Measurements from ENCODE around the gene TMEM214.
A peak's percentile ranks its signal among the peaks of the same experiment; 100 is the strongest.

Gene TMEM214

DNA sequence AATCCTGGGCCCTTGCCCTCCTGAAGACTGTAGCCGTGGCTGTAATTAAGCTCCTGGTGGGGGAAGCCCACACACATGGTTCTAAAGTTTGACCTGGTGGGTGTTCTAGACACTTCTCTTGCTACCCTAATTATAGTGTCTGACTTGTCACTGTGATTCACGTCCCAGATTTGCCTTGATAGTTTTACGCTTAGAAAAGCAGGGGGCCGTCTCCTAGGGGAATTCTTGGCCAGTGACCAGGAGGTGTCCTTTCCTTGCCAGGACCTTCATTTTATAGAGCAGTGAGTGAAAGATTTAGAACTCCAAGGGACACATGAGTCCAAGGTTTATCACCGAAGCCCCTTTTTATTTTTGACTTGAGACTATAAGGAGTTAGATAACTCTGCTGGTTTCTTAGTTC lies 9.0 kb downstream of the TMEM214 start:
- DNase-seq: no peak

GRCh38 chr2:27042159-27042661 lies 9.4 kb downstream of the TMEM214 start:
- DNase-seq: no peak

DNA sequence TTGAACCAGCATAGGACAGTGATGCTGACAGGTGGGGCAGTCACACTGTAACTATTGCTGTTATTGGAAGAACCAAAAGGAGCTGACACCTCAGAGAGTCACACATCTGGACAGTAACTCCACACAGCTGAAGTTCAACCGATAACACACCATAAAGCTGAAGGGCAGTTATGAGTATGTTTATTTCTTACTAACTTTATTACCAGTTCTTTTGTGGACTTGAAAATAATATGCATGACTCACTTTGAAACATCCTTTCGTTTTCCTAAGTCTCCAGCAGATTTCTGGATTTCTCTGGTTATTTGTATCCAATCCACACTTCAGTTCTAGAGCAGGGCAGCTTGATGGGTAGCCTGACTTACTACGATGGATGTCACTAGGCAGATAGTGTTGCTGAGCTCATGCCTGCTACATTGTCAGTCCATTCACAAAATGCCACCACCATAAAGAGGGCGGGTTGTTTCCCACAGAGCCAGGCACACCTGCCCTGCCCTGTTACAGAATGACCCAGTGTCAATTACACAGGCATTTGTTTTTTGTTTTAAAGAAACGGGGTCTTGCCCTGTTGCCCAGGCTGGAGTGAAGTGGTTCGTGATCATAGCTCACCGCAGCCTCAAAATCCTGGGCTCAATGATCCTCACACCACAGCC lies 10.3 kb downstream of the TMEM214 start:
- no peak for DNase-seq

GRCh38 chr2:27049422-27050280 lies 16.9 kb downstream of the TMEM214 start:
- DNase-seq: no peak

DNA sequence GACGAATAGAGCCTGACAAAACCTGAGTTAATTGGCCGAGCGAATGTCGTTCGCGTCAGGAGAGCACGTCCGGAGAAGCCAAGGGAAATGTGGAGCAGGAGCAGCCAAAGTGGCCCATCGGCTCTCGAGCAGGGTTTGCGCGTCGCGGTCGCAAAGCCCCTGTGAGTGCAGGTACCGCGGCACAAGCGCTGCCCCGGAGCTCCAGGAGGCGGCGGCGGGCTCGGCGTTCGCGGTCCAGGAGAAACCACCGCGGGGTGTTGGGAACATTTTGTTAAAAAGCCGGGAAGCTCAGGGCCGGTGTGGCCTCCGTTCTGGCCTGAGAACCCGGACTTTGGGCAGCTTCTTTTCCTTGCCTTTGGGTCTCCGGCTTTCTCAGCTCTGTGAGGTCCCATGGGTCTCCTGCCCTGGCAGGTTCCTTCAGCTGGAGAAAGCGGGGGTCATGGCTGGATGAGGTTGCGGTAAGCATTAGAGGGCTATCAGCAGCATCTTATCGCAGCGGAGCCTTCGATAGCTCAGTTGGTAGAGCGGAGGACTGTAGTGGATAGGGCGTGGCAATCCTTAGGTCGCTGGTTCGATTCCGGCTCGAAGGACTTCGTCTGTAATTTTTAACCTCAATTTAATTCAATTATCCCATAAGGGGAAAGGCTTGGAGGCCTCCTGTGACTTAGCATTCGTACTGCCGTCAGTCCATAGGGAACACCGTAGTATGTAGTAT lies 17.7 kb downstream of the TMEM214 start:
- DNase-seq: peak; percentile 96

DNA sequence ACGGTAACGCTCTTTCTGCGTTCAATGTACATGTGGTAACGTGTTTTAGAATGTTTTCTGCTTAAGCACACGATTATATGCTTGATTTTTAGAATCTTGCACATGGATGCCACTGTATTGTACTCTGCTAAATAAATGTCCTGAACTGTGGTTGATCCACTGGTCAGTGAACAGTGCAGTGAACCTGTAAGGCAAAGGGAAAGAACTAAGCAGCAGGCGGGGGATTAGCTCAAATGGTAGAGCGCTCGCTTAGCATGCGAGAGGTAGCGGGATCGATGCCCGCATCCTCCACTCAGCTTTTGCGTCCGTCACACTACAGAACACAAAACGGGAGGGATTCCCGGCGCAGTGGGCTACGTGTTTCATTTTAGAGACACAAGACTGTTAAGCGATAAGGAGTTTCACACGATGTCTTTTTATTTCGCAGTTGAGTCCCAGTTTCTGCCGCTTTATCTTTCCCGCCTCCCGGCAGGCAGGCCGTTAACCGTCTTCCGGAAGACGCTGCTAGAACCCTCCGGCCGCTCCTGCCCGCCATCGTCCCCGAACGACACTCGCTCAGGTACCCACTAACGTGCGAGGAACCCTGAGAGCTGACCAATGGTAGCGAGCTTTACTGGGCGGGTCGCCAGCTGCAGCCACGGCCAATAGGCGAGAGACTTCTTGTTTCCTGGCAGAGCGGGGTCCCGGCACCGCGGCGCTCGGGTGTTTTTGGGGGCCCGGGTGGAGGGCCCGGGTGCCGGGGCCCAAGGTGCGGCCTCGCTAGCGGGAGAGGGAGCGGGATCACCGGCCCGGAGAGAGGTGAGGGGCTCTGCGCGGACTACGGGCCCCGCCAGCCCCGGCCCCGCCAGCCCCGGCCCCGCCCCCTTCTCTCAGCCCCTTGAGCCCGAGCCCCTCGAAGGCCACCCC lies 18.5 kb downstream of the TMEM214 start, which contains the start of gene AGBL5:
Gene AGBL5 (plus strand): TSS at position 673 of the 906 bp plus-strand sequence. CDS start 1,291 bp downstream, outside the sequence.
- peak; percentile 94 for DNase-seq

DNA sequence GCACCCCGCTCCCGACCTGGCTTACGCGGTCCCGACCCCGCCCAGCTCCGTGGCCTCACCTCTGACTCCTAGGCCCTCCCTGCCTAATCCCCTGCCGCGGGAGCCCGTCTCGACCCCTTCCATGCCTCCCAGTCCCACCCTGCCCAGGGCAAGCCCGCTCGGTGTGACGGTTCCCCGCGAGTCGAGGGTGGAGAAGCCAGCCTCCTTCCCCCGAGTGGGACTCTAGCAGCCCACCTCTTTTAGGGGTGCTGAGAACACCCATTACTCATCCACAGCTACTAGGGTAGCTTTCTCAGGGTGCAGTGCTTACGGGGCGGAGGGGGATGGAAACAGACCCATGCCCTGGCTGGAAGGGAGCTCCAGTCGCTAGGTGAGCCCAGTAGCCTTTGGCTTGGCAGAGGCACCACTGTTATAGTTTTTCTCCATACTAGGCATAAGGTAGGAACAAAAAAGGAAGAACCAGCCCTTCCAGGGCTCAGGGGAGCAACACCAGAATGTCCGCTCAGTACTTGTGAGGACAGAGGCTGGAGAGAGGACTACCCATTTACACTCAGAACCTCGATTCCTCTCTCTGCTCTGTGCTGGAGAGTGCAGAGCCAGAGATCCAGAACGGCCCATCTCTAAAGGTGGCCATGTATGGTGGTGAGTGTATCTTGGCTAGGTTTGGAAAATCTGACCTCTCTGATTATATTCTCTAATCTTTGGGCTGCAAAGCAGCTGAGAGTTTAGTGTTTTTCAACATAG lies 19.3 kb downstream of the TMEM214 start:
- DNase-seq: no peak

- DNase-seq: no peak
Measured at GRCh38 chr2:27053321-27053720, 20.6 kb downstream of the TMEM214 start.

GRCh38 chr2:27053776-27054175 lies 21.0 kb downstream of the TMEM214 start:
- no peak for DNase-seq

DNA sequence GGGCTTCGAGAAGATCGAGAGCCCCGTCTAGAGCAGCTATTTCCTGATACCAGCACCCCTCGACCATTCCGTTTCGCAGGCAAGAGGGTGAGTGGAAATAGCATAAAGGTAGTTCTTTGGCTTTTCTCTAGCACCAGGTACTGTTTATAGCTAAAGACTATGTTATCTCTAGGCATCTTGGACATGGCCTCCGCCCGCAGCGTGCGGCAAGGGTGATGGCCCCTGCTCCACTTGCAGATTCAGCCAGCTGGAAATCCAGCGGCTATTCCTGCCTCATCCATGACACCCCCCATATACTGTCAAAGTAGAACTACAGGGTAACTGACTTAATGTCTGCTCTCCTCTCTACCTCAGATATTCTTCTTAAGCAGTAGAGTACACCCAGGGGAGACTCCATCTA lies 22.0 kb downstream of the TMEM214 start:
- DNase-seq: no peak

DNA sequence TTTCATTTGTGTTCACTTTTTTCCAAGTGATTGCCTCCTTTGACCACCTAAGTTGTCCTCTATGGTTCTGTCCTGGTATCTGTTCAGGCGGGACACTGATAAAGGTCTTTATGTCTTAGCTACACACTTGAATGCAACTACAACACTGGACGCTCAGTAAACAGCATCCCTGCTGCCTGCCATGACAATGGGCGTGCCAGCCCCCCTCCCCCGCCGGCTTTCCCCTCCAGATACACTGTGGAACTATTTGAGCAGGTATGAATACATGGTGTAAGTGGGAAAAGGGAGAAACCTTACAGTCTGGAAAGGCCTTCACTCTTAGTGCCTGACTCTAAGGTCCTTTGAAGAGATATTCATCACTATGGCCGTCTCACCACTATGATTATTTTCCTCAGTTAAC lies 24.4 kb downstream of the TMEM214 start:
- no peak for DNase-seq

- no peak for DNase-seq
Measured at GRCh38 chr2:27058210-27058609, 25.4 kb downstream of the TMEM214 start.

DNA sequence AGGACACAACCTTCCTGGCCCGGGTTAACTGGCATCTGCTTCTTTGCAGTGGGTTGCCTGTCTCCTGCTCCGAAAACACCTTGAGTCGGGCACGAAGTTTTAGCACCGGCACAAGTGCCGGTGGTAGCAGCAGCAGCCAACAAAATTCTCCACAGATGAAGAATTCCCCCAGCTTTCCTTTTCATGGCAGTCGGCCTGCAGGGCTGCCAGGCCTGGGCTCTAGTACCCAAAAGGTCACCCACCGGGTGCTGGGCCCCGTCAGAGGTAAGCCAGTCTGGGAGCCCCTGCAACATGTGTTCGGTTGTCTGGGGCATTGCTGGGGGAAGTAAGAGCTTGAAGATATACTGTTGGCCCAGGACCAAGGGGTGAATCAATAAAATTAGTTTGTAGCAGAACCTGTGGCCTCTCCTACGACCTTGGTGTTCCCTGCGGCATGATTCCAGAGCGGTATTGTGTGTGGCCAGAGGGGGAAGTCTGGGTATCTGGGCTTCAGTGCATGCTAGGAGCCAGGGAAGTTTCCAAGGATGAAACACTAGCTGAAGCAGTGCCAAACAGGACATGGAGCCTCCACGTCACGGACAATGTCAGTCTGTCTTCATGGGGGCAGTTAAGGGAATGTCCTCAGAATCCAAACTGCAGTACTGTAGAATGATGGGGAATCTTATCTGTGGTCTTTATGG lies 26.5 kb downstream of the TMEM214 start:
- DNase-seq: no peak

DNA sequence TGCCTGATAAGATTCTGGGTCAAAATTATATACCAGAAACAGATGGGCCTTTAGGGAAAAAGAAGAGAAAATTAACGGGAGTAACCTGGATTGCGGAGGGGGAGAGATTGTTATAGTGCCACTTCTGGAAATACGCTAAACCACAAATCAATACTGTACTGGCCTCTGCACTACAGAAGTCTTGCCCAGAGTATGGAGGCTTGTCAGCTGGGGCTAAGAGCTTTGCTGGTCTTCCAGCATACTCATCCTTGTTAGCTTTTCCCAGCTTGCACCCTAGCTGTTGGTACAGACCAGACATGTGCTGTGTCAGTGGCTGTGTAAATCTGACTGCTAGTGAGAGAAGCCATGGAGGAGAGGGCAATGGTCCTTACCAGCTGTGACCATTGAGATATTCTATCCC lies 27.6 kb downstream of the TMEM214 start:
- no peak for DNase-seq

GRCh38 chr2:27065128-27065527 lies 32.4 kb downstream of the TMEM214 start:
- no peak for DNase-seq

- no peak for DNase-seq
Measured at GRCh38 chr2:27067385-27067784, 34.6 kb downstream of the TMEM214 start.

DNA sequence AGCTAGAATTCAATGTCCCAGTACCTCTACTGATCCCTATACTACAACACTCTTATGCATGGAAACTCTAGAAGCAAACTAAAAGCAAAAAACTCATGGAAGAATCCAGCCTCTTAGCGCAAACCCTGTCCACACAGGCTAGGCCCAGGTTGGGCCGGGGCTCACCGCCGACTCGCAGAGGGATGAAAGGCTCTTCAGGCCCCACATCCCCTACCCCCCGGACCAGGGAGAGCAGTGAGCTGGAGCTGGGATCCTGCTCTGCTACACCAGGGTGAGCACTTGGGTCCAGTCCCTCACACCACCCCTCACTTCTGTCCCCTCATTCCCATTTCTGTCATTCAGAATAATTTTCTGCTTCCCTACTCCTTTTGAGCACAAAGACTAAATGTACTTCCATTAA lies 36.7 kb downstream of the TMEM214 start:
- DNase-seq: no peak

- no peak for DNase-seq
Measured at GRCh38 chr2:27069961-27070618, 37.3 kb downstream of the TMEM214 start.

GRCh38 chr2:27070653-27071276 lies 38.0 kb downstream of the TMEM214 start:
- no peak for DNase-seq
